ENCODE data around the gene EMID1. TPM values are rescaled to one million over a fixed set of nuclear protein-coding genes. Genes with fewer than 3 reads are reported as not detected.

Gene EMID1
- total RNA-seq, 2 experiments from 2014 or later = not detected

DNA sequence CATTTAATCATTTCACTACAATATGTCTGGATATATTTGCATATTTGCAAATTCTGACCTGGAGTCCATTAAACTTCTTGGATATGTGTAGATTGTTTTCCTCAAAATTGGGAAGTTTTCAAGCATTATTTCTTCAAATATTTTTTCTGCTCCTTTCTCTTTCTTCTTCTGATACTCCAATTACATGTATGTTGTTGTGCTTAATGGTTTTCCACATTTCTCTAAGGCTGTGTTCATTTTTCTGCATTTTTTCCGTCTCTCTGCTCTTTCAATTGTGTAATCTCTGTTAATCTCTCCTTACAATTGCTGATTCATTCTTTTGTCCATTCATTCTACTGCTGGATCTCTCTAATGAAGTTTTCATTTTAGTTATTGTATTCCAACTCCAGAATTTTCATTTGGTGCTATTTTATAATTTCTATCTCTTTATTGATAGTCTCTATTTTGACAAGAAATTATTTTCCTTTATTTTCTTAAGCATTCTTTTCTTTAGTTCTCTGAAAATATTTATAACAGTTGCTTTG is 30.3 kb upstream of the EMID1 start:
- H3K4me2 ChIP-seq (ENCODE audit: low read length) = no peak overlapping the region
- TF ChIP-seq EZH2phosphoT487 (IDR thresholded peaks at IDR 0.05; ENCODE audit: borderline replicate concordance, low read depth, low read length) = no peak
- TF ChIP-seq, protein P1, sequence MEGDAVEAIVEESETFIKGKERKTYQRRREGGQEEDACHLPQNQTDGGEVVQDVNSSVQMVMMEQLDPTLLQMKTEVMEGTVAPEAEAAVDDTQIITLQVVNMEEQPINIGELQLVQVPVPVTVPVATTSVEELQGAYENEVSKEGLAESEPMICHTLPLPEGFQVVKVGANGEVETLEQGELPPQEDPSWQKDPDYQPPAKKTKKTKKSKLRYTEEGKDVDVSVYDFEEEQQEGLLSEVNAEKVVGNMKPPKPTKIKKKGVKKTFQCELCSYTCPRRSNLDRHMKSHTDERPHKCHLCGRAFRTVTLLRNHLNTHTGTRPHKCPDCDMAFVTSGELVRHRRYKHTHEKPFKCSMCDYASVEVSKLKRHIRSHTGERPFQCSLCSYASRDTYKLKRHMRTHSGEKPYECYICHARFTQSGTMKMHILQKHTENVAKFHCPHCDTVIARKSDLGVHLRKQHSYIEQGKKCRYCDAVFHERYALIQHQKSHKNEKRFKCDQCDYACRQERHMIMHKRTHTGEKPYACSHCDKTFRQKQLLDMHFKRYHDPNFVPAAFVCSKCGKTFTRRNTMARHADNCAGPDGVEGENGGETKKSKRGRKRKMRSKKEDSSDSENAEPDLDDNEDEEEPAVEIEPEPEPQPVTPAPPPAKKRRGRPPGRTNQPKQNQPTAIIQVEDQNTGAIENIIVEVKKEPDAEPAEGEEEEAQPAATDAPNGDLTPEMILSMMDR (conservative IDR thresholded peaks at IDR 0.05; ENCODE audit: low read length) = no peak
- intact Hi-C loops (cut with micrococcal nuclease; ENCODE audit: unreplicated experiment) = no loop called here
- H3K27ac ChIP-seq (ENCODE audit: low read depth, low read length, poor library complexity, severe bottlenecking) = no peak overlapping the region
- H3K9me2 ChIP-seq (ENCODE audit: insufficient read depth, low read length) = no peaks in the 10 kb centered on the region
- no peak overlapping the region for H2AFZ ChIP-seq (ENCODE audit: low read length)
- H3K36me3 ChIP-seq (ENCODE audit: insufficient read depth, low read length) = no peaks in the 10 kb centered on the region
- CTCF ChIA-PET (ENCODE audit: unreplicated experiment) = no interaction called here
- 0 out of 2 replicates have a peak, but pooled peaks cover 6% of the 10 kb centered on the region for H3K9me3 ChIP-seq (ENCODE audit: low read length)
- H4K20me1 ChIP-seq (ENCODE audit: insufficient read depth, low read length) = no peaks in the 10 kb centered on the region
- POLR2A ChIA-PET = no interaction called here
- no peaks in the 10 kb centered on the region for H3K79me2 ChIP-seq (ENCODE audit: insufficient read depth, low read depth, low read length)
- BruUV-seq (replicated peaks) = no TSS peak
- H3K4me3 ChIP-seq (ENCODE audit: low read depth, low read length, poor library complexity, severe bottlenecking) = no peak overlapping the region
- DNase-seq (ENCODE audit: low spot score) = no peak
- H3K4me1 ChIP-seq (ENCODE audit: insufficient read depth, low read length, poor library complexity, severe bottlenecking) = no peaks in the 10 kb centered on the region

DNA sequence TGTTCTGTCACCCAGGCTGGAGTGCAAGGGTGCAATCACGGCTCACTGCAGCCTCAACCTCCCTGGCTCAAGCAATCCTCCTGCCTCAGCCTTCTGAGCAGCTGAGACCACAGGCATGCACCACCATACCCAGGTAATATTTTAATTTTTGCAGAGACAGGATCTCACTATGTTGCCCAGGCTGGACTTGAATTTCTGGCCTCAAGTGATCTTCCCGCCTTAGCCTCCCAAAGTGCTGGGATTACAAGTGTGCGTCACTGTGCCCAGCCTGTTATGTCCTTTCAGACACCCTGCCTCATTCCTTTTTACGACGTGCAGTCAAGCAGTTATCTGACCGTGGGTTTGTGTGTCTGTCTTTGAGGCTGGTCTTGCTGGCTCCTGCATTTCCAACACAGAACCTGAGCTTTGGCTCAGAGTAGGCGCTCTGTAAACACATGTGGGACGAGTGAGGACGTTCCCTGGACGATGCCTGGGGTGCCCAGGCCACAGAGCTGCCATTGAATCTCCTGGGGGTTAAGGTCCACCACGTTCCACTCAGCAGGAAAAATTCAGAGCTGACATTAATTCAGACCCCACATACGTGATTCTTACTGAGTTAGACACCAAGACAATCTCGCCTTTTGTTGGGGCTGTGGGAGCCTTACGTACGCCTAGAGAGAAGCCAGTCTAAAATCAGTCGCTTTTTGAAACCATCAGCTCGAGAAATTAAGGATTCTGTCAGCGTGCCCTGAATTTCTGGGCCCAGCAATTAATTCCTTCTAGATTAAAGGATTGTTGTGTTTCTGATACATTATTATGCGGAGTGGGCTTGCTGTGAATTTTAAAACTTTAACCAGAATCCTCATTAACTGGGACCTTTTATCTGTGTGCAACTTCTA is 21.5 kb upstream of the EMID1 start:
- POLR2A ChIA-PET = no interaction called here
- TF ChIP-seq EZH2phosphoT487 (IDR thresholded peaks at IDR 0.05; ENCODE audit: borderline replicate concordance, low read depth, low read length) = no peak
- TF ChIP-seq, protein P1 (conservative IDR thresholded peaks at IDR 0.05; ENCODE audit: low read length) = no peak
- intact Hi-C loops (cut with micrococcal nuclease; ENCODE audit: unreplicated experiment) = no loop called here
- Histone ChIP-seq H4K20me1 (ENCODE audit: insufficient read depth, low read length) (no peaks in the 10 kb centered on the region), H3K36me3 (ENCODE audit: insufficient read depth, low read length) (no peaks in the 10 kb centered on the region), H2AFZ (ENCODE audit: low read length) (no peak overlapping the region), H3K9me3 (ENCODE audit: low read length) (no peaks in the 10 kb centered on the region), H3K4me3 (ENCODE audit: low read depth, low read length, poor library complexity, severe bottlenecking) (no peak overlapping the region), H3K4me2 (ENCODE audit: low read length) (no peak overlapping the region), H3K79me2 (ENCODE audit: insufficient read depth, low read depth, low read length) (no peaks in the 10 kb centered on the region), H3K4me1 (ENCODE audit: insufficient read depth, low read length, poor library complexity, severe bottlenecking) (no peaks in the 10 kb centered on the region), H3K27ac (ENCODE audit: low read depth, low read length, poor library complexity, severe bottlenecking) (no peak overlapping the region), H3K9me2 (ENCODE audit: insufficient read depth, low read length) (no peaks in the 10 kb centered on the region)
- no TSS peak for BruUV-seq (replicated peaks)
- CTCF ChIA-PET (ENCODE audit: unreplicated experiment) = no interaction called here
- DNase-seq (ENCODE audit: low spot score) = no peak
